GM19395 (cell line): Measurements from ENCODE around the gene LRRC28.
"Not testable (repeated sequence)": the region's sequence is repeated elsewhere in the genome, so short reads cannot be mapped to it uniquely, and the experiment has no call there.

ENCODE experiments used
- ATAC-seq: cut with Tn5 transposase; IDR thresholded peaks from one replicate; pipeline ENCODE4 v1.9.1; 2021; ENCODE audit warnings: mild to moderate bottlenecking, moderate library complexity; ENCODE audit not compliant: unreplicated experiment

LRRC28 gene

GRCh38 chr15:99387421-99388168 is 136.3 kb downstream of the LRRC28 start:
- no peak for ATAC-seq

- no peak for ATAC-seq
Observed at GRCh38 chr15:99390667-99391066, 139.4 kb downstream of the LRRC28 start.

- no peak for ATAC-seq
Observed at GRCh38 chr15:99393641-99394040, 142.4 kb downstream of the LRRC28 start.

DNA sequence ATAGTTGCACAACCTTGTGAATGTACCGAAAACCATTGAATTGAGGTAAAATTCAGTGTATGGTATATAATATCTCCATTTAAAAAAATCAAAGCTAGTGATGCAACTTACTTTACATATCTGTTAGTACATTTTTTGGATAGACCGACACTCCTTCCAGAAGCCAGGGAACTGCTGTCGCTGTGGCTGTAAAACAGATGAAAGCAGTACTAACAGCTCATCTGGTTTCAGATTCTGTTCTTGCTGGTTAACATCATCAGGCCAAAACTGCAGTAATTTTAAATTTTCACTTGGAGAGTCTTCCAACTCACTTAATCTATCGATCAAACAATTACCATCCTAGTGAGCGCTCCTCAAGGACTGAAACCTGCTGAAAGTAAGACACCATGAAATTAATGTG is 145.1 kb downstream of the LRRC28 start:
- ATAC-seq: no peak

DNA sequence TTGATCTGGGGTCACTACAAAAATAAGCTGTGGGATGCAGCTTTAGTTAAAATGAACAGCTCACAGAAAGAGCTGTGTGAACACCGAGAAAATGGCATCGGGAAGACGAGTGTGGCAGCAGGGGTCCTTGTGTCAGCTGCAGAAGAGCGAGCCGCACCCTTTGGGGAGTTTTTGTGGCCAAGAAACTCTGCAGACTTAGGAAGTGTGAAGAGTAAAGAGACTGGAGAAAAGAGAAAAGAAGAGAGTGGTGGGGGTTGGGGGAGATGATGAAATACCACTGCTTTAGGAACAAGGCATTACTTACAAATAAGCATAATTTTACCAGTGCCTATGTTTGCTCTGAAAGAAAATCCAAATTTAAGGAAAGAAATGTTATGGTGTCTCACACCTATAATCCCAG is 147.8 kb downstream of the LRRC28 start:
- ATAC-seq: no peak

- no peak for ATAC-seq
Observed at GRCh38 chr15:99399618-99400017, 148.3 kb downstream of the LRRC28 start.

GRCh38 chr15:99401216-99401615 is 149.9 kb downstream of the LRRC28 start:
- ATAC-seq: not testable (repeated sequence)

DNA sequence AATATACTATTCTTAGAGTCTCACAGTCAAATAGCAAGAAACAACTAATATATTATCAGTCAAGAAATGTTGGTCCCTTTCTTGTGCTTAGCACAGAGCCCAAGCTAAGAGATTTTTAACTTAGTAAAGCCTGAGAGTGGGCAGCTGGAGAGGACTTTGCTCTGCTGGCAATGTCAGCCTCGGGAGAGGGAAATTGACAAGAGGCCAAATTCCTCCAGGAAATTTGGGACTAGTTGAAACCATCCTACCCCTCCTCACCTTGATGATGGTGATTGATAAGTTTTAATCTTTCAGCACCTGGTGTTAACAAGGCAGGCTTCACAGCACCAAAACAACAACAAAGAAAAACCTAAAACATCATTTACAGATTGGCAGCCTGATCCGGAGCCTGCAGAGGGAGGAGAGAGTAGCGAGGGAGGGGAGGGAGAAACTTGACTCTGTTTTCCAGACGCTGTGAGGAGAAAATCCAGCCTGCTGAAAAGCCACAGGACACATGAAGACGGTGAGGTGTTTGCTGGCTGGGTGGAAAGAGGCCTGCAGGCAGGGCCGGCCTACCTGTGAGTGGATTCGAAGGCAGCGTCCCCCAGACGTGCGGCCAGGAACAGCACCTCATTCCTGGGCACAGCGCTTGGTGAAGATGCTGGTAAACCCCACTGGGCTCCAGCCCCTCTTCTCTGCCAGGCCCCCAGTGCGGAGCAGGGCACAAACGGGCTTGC is 150.9 kb downstream of the LRRC28 start:
- ATAC-seq: no peak

GRCh38 chr15:99403597-99403996 is 152.3 kb downstream of the LRRC28 start:
- no peak for ATAC-seq

- no peak for ATAC-seq
Observed at GRCh38 chr15:99404454-99404853, 153.2 kb downstream of the LRRC28 start.

DNA sequence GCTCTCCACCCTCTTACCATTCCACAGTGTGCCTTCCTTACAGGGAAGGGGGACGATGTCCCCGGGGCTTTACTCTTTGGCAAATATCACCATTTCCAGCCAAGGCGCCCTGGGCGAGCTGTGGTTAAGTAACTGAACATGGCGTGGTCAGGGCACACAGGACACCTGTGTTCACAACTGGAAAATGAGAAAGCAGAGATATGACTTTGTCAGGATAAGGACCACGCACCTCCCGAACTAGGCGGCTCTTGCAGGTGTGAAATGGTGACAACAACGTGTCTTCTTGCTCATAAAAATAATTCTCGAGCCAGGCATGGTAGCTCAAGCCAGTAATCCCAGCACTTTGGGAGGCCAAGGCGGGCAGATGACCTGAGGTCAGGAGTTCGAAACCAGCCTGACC is 154.8 kb downstream of the LRRC28 start:
- ATAC-seq: no peak

- ATAC-seq: no peak
Observed at GRCh38 chr15:99406716-99407487, 155.6 kb downstream of the LRRC28 start.

- ATAC-seq: no peak
Observed at GRCh38 chr15:99407716-99408115, 156.4 kb downstream of the LRRC28 start.

- ATAC-seq: no peak
Observed at GRCh38 chr15:99408236-99409096, 157.2 kb downstream of the LRRC28 start.

GRCh38 chr15:99409097-99409473 is 157.8 kb downstream of the LRRC28 start:
- no peak for ATAC-seq

GRCh38 chr15:99409560-99409959 is 158.3 kb downstream of the LRRC28 start:
- no peak for ATAC-seq

DNA sequence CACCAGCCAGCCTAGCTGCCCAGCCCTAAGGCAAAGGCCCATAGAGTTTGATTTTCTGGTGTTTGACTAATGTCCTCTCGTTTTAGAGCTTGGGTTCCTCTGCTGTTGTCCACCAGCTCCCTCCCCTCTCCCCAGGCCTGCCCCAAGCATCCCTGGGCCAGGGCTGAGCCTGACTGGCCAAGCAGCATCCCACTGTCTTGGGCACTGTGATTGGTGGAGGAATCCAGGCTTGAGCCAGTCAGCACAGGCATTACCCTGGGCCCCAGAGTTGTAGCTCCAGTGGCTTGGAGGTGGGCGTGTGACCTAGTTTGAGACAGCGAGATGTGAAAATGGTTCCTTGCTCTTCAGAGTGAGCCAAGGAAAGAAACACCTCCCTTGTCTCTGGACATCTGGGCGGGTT is 159.2 kb downstream of the LRRC28 start:
- ATAC-seq: no peak

DNA sequence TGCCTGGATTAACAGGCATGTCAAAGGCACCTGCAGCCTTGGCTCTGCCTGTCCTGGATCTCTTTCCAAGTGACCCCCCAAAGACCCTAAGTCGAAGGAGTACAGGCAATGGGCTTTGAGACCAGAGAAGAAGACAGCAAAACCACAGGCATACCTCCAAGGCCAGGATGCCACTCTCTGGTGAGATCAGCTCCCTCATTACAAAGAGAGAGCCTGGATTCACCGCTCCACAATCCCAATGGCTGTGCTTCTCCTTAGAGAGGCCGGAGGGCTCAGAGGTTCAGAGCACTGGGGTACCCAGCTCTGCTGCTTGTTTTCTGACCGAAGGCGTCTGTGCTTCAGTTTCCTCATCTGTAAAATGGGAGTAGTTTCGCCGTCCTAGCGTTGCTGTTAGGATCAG is 160.0 kb downstream of the LRRC28 start:
- no peak for ATAC-seq

DNA sequence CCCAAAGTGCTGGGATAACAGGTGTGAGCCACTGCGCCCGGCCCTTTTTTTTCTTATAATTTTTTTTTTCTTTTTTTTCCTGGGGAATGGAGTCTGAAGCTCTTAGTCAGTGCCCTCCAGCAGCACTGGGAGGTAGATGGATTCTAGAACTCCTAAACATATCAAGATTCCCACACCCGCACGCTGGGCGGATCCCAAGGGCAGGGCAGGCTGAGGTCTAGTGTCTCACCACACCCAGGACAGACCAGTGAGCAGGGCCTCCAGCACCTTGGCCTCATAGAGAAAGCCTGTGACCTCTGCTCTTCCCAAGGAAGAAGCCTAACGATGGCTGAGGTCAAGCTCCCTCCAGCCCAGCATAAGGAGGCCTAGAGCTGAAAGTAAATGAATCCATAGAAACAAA is 160.8 kb downstream of the LRRC28 start:
- ATAC-seq: no peak

GRCh38 chr15:99412626-99413025 is 161.3 kb downstream of the LRRC28 start:
- no peak for ATAC-seq
